Bronchial epithelial cell (primary cell): ENCODE measurements around the gene DCAKD. TPM values are rescaled to one million over a fixed set of nuclear protein-coding genes. Genes with fewer than 3 reads are reported as not detected.

Experiments used
- DNase-seq: peaks from one replicate; pipeline ENCODE4 v3.0.0-alpha.2; 2010; ENCODE audit warnings: low read depth
- FAIRE-seq: peaks from 2 replicates; lab custom pipeline; 2011; peaks lifted over from hg19 to GRCh38; lab: Jason Lieb, UNC
- H3K27me3 ChIP-seq: 2 replicates; pipeline ENCODE4 v1.5.1; 2011; ENCODE audit warnings: low read length; ENCODE audit not compliant: control insufficient read depth, insufficient read depth
- H3K36me3 ChIP-seq: 2 replicates; pipeline ENCODE4 v1.5.1; 2011; ENCODE audit warnings: low read length; ENCODE audit not compliant: control insufficient read depth, insufficient read depth
- H3K4me3 ChIP-seq: 2 replicates; pipeline ENCODE4 v1.5.1; 2011; ENCODE audit warnings: mild to moderate bottlenecking, low read depth, low read length, control low read depth
- CTCF ChIP-seq: IDR thresholded peaks from 2 replicates; pipeline ENCODE4 v1.5.1; 2011; ENCODE audit warnings: mild to moderate bottlenecking, moderate library complexity, low read length, control low read depth, inconsistent platforms; ENCODE audit not compliant: insufficient read depth, severe bottlenecking
- total RNA-seq: library from RNA; depleted of rRNA; stranded (reverse); fragments of >200 nt; gene quantifications from 2 replicates; pipeline ENCODE4 v1.2.1, GENCODE V29; 2014

The DCAKD gene
- total RNA-seq, 1 donor from 2014 or later: 18.2 TPM

- Histone ChIP-seq H3K27me3 (peaks cover 2% of the 10 kb centered on the region), H3K36me3 (no peaks in the 10 kb centered on the region), H3K4me3 (no peak overlapping the region)
- no peak for TF ChIP-seq CTCF
- DNase-seq: no peak
- FAIRE-seq: no peak
These were observed 74.4 kb downstream of the DCAKD start for GRCh38 chr17:44977065-44977464.

GRCh38 chr17:44976206-44976605, 75.2 kb downstream of the DCAKD start:
- no peaks in the 10 kb centered on the region for H3K36me3 ChIP-seq
- no peak for TF ChIP-seq CTCF
- FAIRE-seq (no peak), DNase-seq (no peak)
- H3K4me3 ChIP-seq: no peak overlapping the region
- peaks cover 2% of the 10 kb centered on the region for H3K27me3 ChIP-seq

Other genes with a start within 250 kb of the DCAKD start
- gene GJC1, start 221.3 kb downstream of the DCAKD start, total RNA-seq: 0.53 and 2.4 TPM in 2 replicates
- not detected in 2 replicates for gene HIGD1B, start 203.7 kb downstream of the DCAKD start, total RNA-seq
- gene EFTUD2, start 152.2 kb downstream of the DCAKD start, total RNA-seq: 78.0 and 91.4 TPM in 2 replicates
- gene GFAP, start 136.1 kb downstream of the DCAKD start, total RNA-seq: not detected in 2 replicates
- 0.13 TPM in 1 of 2 replicates, not detected in the other for gene KIF18B, start 103.9 kb downstream of the DCAKD start, total RNA-seq
- not detected in 2 replicates for gene C1QL1, start 83.3 kb downstream of the DCAKD start, total RNA-seq
- gene NMT1, start 9.7 kb upstream of the DCAKD start, total RNA-seq: 48.1 and 54.2 TPM in 2 replicates
- gene PLCD3, start 80.9 kb upstream of the DCAKD start, total RNA-seq: 33.9 and 44.0 TPM in 2 replicates
- gene ACBD4, start 84.1 kb upstream of the DCAKD start, total RNA-seq: 6.1 and 8.7 TPM in 2 replicates
- 7.1 and 12.5 TPM in 2 replicates for gene HEXIM1, start 96.8 kb upstream of the DCAKD start, total RNA-seq
- 4.1 and 4.7 TPM in 2 replicates for gene HEXIM2, start 110.2 kb upstream of the DCAKD start, total RNA-seq
- gene FMNL1, start 170.3 kb upstream of the DCAKD start, total RNA-seq: 0.53 and 2.0 TPM in 2 replicates
- under 0.01 TPM in 1 of 2 replicates, not detected in the other for gene SPATA32, start 210.5 kb upstream of the DCAKD start, total RNA-seq